Left ventricle myocardium inferior (tissue), 1 donor: Measurements from ENCODE around the gene KIAA1549. TPM values are rescaled to one million over a fixed set of nuclear protein-coding genes. Genes with fewer than 3 reads are reported as not detected.
"Not testable (repeated sequence)": the region's sequence is repeated elsewhere in the genome, so short reads cannot be mapped to it uniquely, and the experiment has no call there.

Experiments
- DNase-seq: peaks from one replicate; pipeline ENCODE4 v3.0.0-alpha.2; 2020
- H3K27ac ChIP-seq: fragments of 200-600 bp; replicated peaks from 2 replicates; pipeline ENCODE4 v1.8.0; 2021
- H3K27me3 ChIP-seq: fragments of 200-600 bp; 2 replicates; pipeline ENCODE4 v1.8.0; 2021; ENCODE audit warnings: low read depth
- H3K36me3 ChIP-seq: fragments of 200-600 bp; 2 replicates; pipeline ENCODE4 v1.8.0; 2021
- H3K4me1 ChIP-seq: fragments of 200-600 bp; 2 replicates; pipeline ENCODE4 v1.8.0; 2021
- H3K4me3 ChIP-seq: fragments of 200-600 bp; 2 replicates; pipeline ENCODE4 v1.8.0; 2021; ENCODE audit warnings: mild to moderate bottlenecking, moderate library complexity
- H3K9me3 ChIP-seq: fragments of 200-600 bp; replicated peaks from 2 replicates; pipeline ENCODE4 v1.8.0; 2021
- CTCF ChIP-seq: fragments of 200-600 bp; IDR thresholded peaks from 2 replicates; pipeline ENCODE4 v1.8.0; 2021; ENCODE audit warnings: antibody characterized with exemption, mild to moderate bottlenecking, borderline replicate concordance
- intact Hi-C: fragments of 100-400 bp; cut with micrococcal nuclease; formaldehyde crosslinking; loops from one replicate; pipeline ENCODE4 v1.11.0; 2022
- total RNA-seq: library from RNA; stranded (reverse); fragmentation: NEBNext Ultra II Directional; extraction: Animal tissue kit (Norgen Biotek cat#: 25700); gene quantifications from one replicate; pipeline ENCODE4 v1.2.1, GENCODE V29; 2021
- donor health status: DM: no; HTN: yes; CAD: no; lungs with severe emphysema.

KIAA1549 gene
- total RNA-seq, 1 donor from 2014 or later: 2.1 TPM

- no peak for TF ChIP-seq CTCF
- intact Hi-C loops: no loop called here
- no peaks in the 10 kb centered on the region for H3K9me3 ChIP-seq
- no peaks in the 10 kb centered on the region for H3K4me1 ChIP-seq
- peaks cover 52% of the 10 kb centered on the region for H3K27me3 ChIP-seq
- H3K4me3 ChIP-seq: no peak overlapping the region
- DNase-seq: no peak
- no peak overlapping the region for H3K27ac ChIP-seq
- H3K36me3 ChIP-seq: no peaks in the 10 kb centered on the region
These were observed 182.4 kb downstream of the KIAA1549 start for GRCh38 chr7:138798836-138799235.

- Histone ChIP-seq H3K9me3 (no peaks in the 10 kb centered on the region), H3K4me1 (no peaks in the 10 kb centered on the region), H3K27ac (no peak within 1 kb of the TSS), H3K27me3 (peaks cover 52% of the 10 kb centered on the region), H3K4me3 (no peak within 1 kb of the TSS), H3K36me3 (no peaks in the 10 kb centered on the region)
- intact Hi-C loops: no loop called here
- TF ChIP-seq CTCF: no peak
- DNase-seq: no peak
These were observed 183.4 kb downstream of the KIAA1549 start, which contains the start of the genes ATP6V0A4 and TMEM213 for GRCh38 chr7:138797715-138798320. TSS of gene ATP6V0A4 (minus strand) at chr7:138798196. CDS start at chr7:138771247, 26,949 bp downstream. TSS of gene TMEM213 (plus strand) at chr7:138797994. CDS start at chr7:138798105, 111 bp downstream.

GRCh38 chr7:138797046-138797445 lies 184.1 kb downstream of the KIAA1549 start:
- DNase-seq, H3K36me3 ChIP-seq, H3K4me3 ChIP-seq, H3K4me1 ChIP-seq, H3K27ac ChIP-seq, intact Hi-C loops, H3K9me3 ChIP-seq: not testable (repeated sequence)
- peaks cover 52% of the 10 kb centered on the region for H3K27me3 ChIP-seq

GRCh38 chr7:138796038-138796615 lies 185.1 kb downstream of the KIAA1549 start:
- Histone ChIP-seq H3K4me3 (no peak overlapping the region), H3K27me3 (peaks cover 52% of the 10 kb centered on the region), H3K36me3 (no peaks in the 10 kb centered on the region), H3K27ac (no peak overlapping the region), H3K4me1 (no peaks in the 10 kb centered on the region), H3K9me3 (no peaks in the 10 kb centered on the region)
- intact Hi-C loops: no loop called here
- DNase-seq: no peak
- no peak for TF ChIP-seq CTCF

GRCh38 chr7:138785587-138786437 lies 195.4 kb downstream of the KIAA1549 start:
- Histone ChIP-seq H3K27ac (no peak overlapping the region), H3K4me1 (no peaks in the 10 kb centered on the region), H3K4me3 (no peak overlapping the region), H3K36me3 (no peaks in the 10 kb centered on the region), H3K27me3 (peaks cover 40% of the 10 kb centered on the region), H3K9me3 (peaks cover 14% of the 10 kb centered on the region)
- no peak for DNase-seq
- TF ChIP-seq CTCF: no peak
- intact Hi-C loops: no loop called here

GRCh38 chr7:138784692-138785091 lies 196.5 kb downstream of the KIAA1549 start:
- no peak overlapping the region for H3K4me3 ChIP-seq
- TF ChIP-seq CTCF: no peak
- no peaks in the 10 kb centered on the region for H3K36me3 ChIP-seq
- intact Hi-C loops: no loop called here
- peaks cover 40% of the 10 kb centered on the region for H3K27me3 ChIP-seq
- no peaks in the 10 kb centered on the region for H3K4me1 ChIP-seq
- peaks cover 7% of the 10 kb centered on the region for H3K9me3 ChIP-seq
- DNase-seq: no peak
- H3K27ac ChIP-seq: no peak overlapping the region
